ENCODE results near the gene DUS3L. TPM values are rescaled to one million over a fixed set of nuclear protein-coding genes. Genes with fewer than 3 reads are reported as not detected.

DUS3L gene
- total RNA-seq, 4 donors from 2014 or later = 36.0 to 107 (median 67.4) TPM

DNA sequence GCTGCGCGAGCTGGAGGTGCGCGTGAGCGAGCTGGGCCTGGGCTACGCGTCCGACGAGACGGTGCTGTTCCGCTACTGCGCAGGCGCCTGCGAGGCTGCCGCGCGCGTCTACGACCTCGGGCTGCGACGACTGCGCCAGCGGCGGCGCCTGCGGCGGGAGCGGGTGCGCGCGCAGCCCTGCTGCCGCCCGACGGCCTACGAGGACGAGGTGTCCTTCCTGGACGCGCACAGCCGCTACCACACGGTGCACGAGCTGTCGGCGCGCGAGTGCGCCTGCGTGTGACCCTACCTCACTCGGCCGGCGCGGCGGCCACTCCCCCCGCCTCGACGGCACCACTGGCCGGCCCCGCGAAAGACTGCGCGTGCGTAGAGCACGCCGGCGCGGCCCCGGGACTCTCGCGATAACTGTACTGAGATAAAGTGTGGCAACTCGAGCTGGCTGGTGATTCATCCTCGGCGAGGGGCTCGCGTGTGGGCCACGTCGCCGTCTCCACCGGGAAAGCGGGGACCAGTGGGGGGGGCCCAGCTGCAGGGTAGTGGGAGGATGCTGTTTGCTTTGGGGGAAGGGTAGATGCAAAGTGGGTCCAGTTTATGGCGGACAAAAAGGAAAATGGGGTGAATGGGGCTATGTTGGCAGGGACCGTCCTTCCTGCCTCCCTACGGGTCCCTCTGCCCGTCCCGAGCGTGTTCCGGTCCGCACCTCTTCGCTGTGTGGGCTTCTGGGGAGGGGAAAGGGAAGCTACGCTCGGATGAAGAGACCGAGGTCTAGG, 37.1 kb upstream of the DUS3L start:
- no peak for TF ChIP-seq POLR2A (IDR thresholded peaks at IDR 0.05)
- TF ChIP-seq, protein P1, sequence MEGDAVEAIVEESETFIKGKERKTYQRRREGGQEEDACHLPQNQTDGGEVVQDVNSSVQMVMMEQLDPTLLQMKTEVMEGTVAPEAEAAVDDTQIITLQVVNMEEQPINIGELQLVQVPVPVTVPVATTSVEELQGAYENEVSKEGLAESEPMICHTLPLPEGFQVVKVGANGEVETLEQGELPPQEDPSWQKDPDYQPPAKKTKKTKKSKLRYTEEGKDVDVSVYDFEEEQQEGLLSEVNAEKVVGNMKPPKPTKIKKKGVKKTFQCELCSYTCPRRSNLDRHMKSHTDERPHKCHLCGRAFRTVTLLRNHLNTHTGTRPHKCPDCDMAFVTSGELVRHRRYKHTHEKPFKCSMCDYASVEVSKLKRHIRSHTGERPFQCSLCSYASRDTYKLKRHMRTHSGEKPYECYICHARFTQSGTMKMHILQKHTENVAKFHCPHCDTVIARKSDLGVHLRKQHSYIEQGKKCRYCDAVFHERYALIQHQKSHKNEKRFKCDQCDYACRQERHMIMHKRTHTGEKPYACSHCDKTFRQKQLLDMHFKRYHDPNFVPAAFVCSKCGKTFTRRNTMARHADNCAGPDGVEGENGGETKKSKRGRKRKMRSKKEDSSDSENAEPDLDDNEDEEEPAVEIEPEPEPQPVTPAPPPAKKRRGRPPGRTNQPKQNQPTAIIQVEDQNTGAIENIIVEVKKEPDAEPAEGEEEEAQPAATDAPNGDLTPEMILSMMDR (IDR thresholded peaks at IDR 0.05) = no peak
- H3K4me3 ChIP-seq (ENCODE audit: low read depth, poor library complexity, severe bottlenecking) = peak overlapping the region; percentile 36
- 3 to 4% methylated on average over 17 to 41 of the region's 91 CpGs for WGBS, 2 donors
- peak; percentile 87 to 97 for DNase-seq (ENCODE audit: low spot score in 2 of 2)
- intact Hi-C loops (cut with DNase I; ENCODE audit: low total_unique reads) = no loop called here

DNA sequence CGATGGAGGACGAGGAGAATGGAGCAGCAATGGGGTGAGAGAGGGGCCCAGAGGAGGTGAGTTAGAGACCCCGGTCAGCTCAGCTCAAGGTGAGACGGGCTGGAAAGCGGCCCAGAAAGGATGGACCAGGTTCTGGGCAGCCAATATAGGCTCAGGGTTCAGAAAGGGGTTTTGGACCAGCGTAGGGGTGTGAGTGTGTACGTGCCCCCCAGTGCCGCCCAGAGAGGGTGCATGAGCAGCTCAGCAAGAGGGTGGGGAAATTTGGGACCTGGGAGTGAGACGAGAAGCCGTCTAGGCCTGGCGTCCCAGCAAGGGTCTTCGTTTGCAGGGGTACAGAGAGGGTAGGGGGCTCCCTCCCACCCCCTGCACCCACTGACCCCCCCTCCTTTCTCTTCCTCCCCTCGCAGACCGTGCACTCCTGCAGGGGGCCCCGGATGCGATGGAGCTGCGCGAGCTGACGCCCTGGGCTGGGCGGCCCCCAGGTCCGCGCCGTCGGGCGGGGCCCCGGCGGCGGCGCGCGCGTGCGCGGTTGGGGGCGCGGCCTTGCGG, 36.5 kb upstream of the DUS3L start:
- peak overlapping the region; percentile 36 for H3K4me3 ChIP-seq (ENCODE audit: low read depth, poor library complexity, severe bottlenecking)
- TF ChIP-seq, protein P1 (IDR thresholded peaks at IDR 0.05) = no peak
- no peak for TF ChIP-seq POLR2A (IDR thresholded peaks at IDR 0.05)
- WGBS, 2 donors = 14 to 25% methylated on average over 23 to 36 of the region's 37 CpGs
- intact Hi-C loops (cut with DNase I; ENCODE audit: low total_unique reads) = no loop called here
- no peak for DNase-seq (ENCODE audit: low spot score in 2 of 2)

DNA sequence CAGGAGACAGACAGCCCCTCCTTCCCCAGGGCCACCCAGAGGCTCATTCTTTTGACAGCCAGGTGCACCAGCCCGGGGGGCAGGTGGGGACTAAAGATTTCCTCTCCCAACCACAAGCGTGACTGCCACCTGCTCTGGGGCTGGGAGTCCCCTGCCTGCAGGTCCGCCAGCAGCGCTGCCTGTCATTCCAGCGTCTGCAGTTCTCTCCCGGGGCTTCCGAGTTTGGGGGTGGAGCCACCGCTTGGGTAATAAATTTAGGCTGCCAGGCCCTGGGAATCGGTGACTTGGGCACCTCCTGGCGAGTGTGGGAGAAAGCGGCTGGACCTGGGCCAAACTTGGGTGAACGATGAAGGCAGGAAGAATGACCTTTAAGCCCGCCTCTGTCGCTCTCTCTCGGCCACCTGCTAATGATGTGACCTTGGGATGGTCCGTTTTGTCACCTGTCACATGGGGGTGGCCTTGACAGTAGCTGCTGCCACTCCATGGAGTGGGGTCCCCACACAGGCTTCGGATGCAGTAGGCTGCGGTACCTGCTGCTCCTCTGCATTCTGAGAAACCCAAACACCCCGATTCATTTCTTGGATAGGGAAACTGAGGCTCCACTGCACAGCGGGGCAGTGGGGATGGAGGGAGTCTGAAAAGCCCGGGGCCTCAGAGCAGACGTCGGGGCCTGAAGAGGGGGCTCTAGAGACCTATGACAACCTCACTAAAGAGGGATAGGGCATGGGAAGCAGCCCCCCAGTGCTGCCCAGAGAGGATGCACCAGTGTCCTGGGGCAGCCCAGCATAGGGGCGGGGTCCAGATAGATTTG, 35.8 kb upstream of the DUS3L start:
- whole genome bisulfite sequencing, 2 donors = 23 to 33% methylated on average over 12 to 24 of the region's 24 CpGs
- H3K4me3 ChIP-seq (ENCODE audit: low read depth, poor library complexity, severe bottlenecking) = no peak overlapping the region
- peak in 1 of 2 donors; percentile 90 for DNase-seq (ENCODE audit: low spot score in 2 of 2)
- intact Hi-C loops (cut with DNase I; ENCODE audit: low total_unique reads) = no loop called here
- TF ChIP-seq POLR2A (IDR thresholded peaks at IDR 0.05) = no peak
- TF ChIP-seq, protein P1 (IDR thresholded peaks at IDR 0.05) = peak in 1 of 3 donors; percentile 26

DNA sequence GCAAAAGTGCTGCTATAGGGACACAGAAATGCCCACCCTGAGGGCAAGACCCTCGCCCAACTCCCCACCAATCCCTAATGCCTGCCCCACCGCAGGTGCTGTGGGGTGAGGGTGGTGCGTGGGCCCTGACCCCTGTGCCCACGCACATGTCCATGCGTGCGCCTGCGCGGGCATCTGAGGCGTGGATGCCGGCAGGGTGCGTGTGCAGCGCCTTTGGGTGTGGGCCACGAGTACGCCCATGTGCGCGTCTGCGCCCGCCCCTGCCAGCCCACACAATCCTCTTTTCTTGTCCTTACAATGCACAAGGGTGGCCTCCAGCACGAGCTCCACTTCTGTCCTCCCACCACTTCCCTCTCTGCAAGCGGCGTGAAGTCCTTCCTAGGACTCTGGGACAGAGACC, 34.2 kb upstream of the DUS3L start:
- no peak overlapping the region for H3K4me3 ChIP-seq (ENCODE audit: low read depth, poor library complexity, severe bottlenecking)
- intact Hi-C loops (cut with DNase I; ENCODE audit: low total_unique reads) = no loop called here
- WGBS, 2 donors = 49 to 53% methylated on average over 19 to 21 of the region's 21 CpGs
- no peak for DNase-seq (ENCODE audit: low spot score in 2 of 2)
- no peak for TF ChIP-seq POLR2A (IDR thresholded peaks at IDR 0.05)
- TF ChIP-seq, protein P1 (IDR thresholded peaks at IDR 0.05) = no peak

DNA sequence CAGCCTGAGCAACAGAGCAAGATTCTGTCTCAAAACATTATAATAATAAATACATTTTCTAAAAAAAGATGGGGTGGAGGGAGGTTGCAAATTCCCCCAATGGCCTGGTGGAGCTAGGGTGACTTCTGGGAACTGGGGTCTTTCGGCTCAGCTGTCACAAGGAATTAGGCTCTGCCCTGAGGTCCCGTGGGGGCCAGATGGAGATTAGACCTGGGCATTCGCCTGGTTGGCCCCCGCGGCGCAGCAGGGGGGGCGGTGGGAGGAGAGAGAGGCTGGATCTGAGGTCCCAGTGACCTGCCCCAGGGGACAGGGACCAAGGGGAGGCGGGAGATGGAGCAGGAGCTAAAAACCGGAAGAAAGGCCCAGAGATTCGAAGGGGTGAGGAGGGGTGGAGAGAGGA, 33.8 kb upstream of the DUS3L start:
- no peak overlapping the region for H3K4me3 ChIP-seq (ENCODE audit: low read depth, poor library complexity, severe bottlenecking)
- intact Hi-C loops (cut with DNase I; ENCODE audit: low total_unique reads) = no loop called here
- WGBS, 2 donors = 76 to 80% methylated on average over 10 of the region's 10 CpGs
- no peak for TF ChIP-seq POLR2A (IDR thresholded peaks at IDR 0.05)
- TF ChIP-seq, protein P1 (IDR thresholded peaks at IDR 0.05) = no peak
- no peak for DNase-seq (ENCODE audit: low spot score in 2 of 2)
